T47D (cell line): ENCODE data around the gene KCNMA1.
"Not testable (repeated sequence)": the region's sequence is repeated elsewhere in the genome, so short reads cannot be mapped to it uniquely, and the experiment has no call there.

Source experiments
- DNase-seq, 2 experiments: peaks; one replicate each; pipeline versions ENCODE4 v3.0.0 to v3.0.0-alpha.2; 2011 to 2012; ENCODE audit warnings: low read depth in 1 of 2, low spot score in 1 of 2
- JUND ChIP-seq: IDR thresholded peaks from 2 replicates; pipeline ENCODE4 v1.6.1; 2012; ENCODE audit warnings: low read depth
- in situ Hi-C: cut with HindIII; loops from 2 replicates; pipeline ENCODE4 v1.10.0; 2016; ENCODE audit warnings: low sequenced_read_pairs, low pct_unique_long_range_greater_than_20kb

The KCNMA1 gene

GRCh38 chr10:77637532-77638320 lies at the start of gene KCNMA1:
KCNMA1 (minus strand) TSS chr10:77637808.
- peak; percentile 60 to 82 for DNase-seq
- no peak for TF ChIP-seq JUND
- in situ Hi-C loops, result no loop called here

DNA sequence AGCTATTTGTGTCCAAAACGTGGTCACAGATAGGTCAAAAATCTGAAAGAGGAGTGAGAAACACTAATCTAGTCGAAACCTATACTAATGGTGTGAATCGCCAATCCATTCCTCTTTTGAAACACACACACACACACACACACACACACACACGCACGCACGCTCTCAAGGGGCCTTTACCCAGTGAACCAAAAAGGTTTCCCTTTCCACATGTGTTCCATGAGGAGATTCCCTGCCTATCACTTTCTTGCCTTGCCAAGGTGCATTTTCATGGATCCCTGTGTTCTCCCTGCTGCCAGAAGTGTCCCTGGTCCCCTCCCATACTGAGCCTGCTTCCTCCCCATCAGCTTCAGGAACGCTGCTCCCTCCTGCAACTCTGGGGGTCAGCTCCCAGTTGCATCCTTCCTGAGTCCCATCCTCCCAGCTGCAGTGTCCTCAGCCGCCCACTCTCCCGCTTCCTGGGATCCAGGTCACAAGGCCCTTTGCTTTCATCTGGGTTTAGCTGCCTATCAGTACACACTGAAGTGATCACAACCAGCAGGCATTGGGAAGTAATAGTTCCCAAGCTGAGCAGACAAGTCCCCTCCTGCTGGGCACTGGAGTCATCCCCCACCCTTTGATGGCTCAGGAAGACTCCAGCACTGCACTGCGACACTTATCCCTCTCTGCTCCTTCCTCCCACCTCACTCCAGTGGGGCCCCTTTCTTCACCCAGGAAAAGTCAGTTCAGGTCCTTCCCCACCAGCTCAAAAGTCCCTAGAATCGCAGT lies 49.2 kb upstream of the KCNMA1 start:
- DNase-seq, result no peak
- in situ Hi-C loops, result no loop called here
- no peak for TF ChIP-seq JUND

DNA sequence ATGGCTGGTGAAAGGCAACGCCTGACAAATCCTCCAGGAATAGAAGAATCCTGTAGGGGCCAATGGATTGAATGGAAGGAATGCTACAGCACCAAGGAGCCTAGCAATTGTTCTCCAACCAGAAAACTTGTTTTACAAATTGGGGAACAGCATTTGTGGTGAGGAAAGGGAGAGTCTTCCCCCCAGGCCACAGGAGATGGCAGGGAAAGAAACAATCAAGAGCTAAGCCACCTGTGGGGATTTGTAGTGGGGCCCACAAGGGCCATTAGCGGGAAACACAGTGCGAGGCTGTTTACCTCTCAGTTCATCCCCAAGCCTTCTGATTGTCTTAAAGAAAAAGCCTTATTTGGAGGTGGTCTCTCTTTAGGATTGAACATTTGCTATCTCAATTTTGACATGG lies 48.5 kb upstream of the KCNMA1 start:
- in situ Hi-C loops, result no loop called here
- no peak for TF ChIP-seq JUND
- no peak for DNase-seq

DNA sequence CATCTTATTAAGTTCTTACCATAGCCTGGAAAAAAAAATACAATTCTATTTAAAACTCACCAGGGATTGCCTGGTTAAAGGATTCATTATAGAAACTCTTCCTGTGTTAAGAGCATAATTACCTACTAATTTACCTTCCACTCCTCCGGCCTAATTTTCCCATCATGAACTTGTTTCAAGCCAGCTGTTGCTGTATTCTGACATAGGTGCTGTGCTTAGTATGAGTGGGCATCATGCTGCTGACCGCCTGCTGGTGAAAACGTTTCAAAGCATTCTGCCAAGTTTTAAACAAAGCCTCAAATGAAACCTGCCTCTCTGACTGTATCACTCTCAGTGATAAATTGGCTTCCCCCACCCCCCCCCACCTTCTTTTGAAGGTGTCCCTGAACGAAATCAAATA lies 47.8 kb upstream of the KCNMA1 start:
- no peak for TF ChIP-seq JUND
- DNase-seq, result no peak
- in situ Hi-C loops, result no loop called here

GRCh38 chr10:77683088-77683432 lies 45.5 kb upstream of the KCNMA1 start:
- in situ Hi-C loops, DNase-seq: not testable (repeated sequence)

- in situ Hi-C loops, result no loop called here
- DNase-seq, result no peak
- no peak for TF ChIP-seq JUND
These were observed 44.9 kb upstream of the KCNMA1 start for GRCh38 chr10:77682393-77683087.

DNA sequence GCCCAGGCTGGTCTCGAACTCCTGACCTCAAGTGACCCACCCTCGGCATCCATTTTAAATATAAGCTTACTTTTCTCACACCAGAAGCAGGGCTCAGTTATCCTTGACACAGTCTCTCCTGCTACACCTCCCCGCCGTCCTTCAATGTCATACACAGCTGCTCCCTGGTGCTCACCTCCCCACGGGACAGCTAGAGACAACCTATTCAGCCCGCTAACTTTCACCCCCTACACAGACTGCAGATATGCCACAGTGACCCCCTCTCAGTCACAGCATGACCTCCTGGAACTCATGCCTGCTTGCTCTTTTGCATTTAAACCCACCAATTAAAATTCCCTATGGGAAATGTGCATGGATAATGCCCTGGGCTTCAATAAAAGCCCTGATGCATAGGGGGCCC lies 44.2 kb upstream of the KCNMA1 start:
- no peak for DNase-seq
- in situ Hi-C loops, result no loop called here
- no peak for TF ChIP-seq JUND

GRCh38 chr10:77680811-77681210 lies 43.2 kb upstream of the KCNMA1 start:
- in situ Hi-C loops, result no loop called here
- DNase-seq, result no peak
- TF ChIP-seq JUND, result no peak

- in situ Hi-C loops, result no loop called here
- TF ChIP-seq JUND, result no peak
- no peak for DNase-seq
These were observed 42.5 kb upstream of the KCNMA1 start for GRCh38 chr10:77680065-77680464.

DNA sequence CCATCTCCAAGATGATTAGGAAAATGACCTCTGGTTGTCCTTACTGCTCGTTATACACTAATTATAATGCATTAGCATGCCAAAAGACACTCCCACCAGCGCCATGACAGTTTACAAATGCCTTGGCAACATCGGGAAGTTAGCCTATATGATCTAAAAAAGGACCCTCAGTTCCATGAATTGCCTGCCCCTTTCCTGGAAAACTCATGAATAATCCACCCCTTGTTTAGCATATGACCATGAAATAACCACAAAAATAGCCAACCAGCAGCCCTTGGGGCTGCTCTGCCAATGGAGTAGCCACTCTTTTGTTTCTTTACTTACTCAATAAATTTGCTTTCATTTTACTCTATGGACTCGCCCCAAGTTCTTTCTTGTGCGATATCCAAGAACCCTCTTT lies 41.6 kb upstream of the KCNMA1 start:
- in situ Hi-C loops, result no loop called here
- DNase-seq, result no peak
- TF ChIP-seq JUND, result no peak

GRCh38 chr10:77678146-77678545 lies 40.5 kb upstream of the KCNMA1 start:
- in situ Hi-C loops, result no loop called here

GRCh38 chr10:77675347-77675746 lies 37.7 kb upstream of the KCNMA1 start:
- TF ChIP-seq JUND, result no peak
- DNase-seq, result no peak
- in situ Hi-C loops, result no loop called here

More at GRCh38 chr10:77678146-77678545, 40.5 kb upstream of the KCNMA1 start:
- no peak for DNase-seq
- no peak for TF ChIP-seq JUND

DNA sequence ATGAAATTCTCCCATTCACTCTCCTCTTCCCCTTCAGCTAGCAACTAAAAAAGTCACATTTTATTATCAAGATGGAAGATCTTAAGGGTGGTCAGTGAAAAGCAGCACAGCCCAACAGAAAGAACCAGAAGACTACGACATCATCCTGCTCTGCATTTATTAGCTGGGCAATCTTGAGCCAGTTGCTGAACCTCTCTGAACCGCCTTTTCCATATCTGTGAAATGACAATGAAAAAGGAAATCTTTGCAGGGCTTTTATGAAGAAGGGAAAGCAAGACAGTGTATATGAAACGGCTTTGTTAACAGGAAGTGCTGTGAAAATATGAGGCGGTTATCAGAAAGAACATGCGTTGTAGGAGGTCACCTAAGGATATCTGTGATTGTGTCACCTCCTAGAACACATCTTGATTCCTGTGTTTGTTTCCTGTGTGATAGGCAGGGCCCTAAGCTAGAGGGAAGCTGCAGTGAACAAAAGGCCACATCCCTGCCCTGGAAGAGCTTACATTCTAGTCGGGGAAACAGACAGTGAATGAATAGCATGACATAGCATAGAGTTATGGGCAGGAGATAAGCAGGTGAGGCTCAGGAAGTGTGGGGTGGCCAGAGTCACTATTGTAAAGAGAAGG lies 36.0 kb upstream of the KCNMA1 start:
- TF ChIP-seq JUND, result no peak
- in situ Hi-C loops, result no loop called here
- DNase-seq, result no peak
